ENCODE results near the gene GAB2.
"Not testable (repeated sequence)": the region's sequence is repeated elsewhere in the genome, so short reads cannot be mapped to it uniquely, and the experiment has no call there.

Gene GAB2

DNA sequence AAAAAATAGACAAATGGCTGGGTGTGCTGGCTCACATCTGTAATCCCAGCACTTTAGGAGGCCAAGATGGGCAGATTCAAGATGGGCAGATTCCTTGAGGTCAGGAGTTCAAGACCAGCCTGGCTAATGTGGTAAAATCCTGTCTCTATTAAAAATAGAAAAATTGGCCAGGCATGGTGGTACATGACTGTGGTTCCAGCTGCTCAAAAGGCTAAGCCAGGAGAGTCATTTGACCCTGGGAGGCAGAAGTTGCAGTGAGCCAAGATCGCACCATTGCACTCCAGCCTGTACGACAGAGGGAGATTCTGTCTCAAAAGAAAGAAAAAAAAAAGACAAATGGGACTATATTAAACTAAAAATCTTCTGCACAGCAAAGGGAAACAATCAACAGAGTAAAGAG, 173.5 kb downstream of the GAB2 start:
- in situ Hi-C loops (cut with MboI; ENCODE audit: low pct_unique_long_range_greater_than_20kb, low sequenced_read_pairs), result no loop called here
- DNase-seq, result no peak

DNA sequence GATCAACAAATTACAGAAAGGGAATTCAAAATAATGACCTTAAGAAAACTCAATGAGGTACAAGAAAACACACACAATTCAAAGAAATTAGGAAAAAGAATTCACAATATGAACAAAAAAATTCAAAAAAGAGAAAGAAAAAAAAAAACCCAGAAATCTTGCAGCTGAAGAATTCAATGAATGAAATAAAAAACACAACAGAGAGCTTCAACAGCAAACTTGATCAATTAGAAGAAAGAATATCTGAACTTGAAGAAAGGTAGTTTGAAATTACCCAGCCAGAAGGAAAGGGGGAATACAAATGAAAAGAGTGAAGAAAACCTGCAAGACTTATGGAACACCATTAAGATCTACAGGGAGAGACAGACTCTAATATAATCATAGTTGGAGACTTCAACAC, 176.1 kb downstream of the GAB2 start:
- in situ Hi-C loops (cut with MboI; ENCODE audit: low pct_unique_long_range_greater_than_20kb, low sequenced_read_pairs), result no loop called here

DNA sequence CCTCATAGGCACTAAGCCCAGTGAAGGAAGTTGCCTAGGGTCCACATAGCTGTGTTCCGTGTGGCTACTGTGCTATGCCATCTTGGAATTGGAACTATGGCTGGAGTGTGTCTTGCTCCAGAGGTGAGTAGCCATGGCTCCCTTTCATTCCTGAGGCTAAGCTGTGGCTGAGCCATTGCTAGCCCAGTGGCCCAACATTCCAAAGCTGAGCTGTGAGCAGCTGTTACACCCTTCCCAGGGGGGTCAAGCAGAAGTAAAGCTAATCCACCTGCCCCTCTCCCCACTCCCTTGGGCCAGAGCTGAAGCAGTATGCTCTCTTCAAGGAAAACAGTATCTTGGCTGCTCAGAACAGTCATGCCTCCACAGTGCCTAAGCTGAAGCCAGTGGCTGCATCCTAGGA, 177.8 kb downstream of the GAB2 start:
- in situ Hi-C loops (cut with MboI; ENCODE audit: low pct_unique_long_range_greater_than_20kb, low sequenced_read_pairs), result no loop called here
- DNase-seq, result no peak

More for the DNA sequence above, 176.1 kb downstream of the GAB2 start:
- no peak for DNase-seq

DNA sequence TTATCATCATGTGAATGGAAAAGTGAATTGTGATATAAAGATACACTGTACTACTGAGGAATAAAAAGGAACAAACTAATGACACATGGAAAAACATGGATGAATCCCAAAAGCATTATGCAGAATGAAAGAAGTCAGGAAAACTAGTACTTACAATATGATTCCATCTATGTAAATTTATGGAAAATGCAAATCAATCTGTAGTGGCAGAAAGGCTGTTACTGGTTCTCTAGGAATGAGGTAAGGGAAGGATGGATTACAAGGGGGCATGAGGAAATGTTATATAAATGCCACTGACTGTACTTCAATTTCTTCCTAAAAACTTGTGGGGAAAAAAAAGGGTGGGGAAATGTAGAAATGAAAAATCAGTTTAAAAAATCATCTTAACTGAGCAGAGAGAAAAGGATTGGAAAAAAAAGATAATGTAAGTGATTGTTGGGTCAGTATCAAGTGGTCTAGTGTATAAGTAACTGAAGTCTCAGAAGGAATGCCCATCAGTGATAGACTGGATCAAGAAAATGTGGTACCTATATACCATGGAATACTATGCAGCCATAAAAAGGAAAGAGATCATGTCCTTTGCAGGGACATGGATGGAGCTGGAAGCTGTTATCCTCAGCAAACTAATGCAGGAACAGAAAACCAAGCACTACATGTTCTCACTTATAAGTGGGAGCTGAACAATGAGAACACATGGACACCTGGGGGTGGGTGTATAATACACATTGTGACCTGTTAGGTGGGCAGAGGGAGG, 180.2 kb downstream of the GAB2 start:
- DNase-seq, result no peak
- in situ Hi-C loops (cut with MboI; ENCODE audit: low pct_unique_long_range_greater_than_20kb, low sequenced_read_pairs), result no loop called here

DNA sequence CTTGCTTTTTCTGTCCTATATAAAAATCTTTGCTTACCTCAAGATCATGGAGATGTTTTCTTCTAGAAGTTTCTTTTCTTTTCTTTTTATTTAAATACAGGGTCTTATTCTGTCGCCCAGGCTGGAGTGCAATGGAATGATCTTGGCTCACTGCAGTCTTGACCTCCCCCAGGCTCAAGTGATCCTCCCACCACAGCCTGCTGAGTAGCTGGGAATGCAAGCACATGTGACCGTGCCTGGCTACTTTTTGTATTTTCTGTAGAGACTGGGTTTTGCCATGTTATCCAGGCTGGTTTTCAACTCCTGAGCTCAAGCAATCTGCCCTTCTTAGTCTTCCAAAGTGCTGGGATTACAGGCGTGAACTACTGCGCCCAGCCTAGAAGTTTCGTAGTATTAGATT, 183.6 kb downstream of the GAB2 start:
- in situ Hi-C loops (cut with MboI; ENCODE audit: low pct_unique_long_range_greater_than_20kb, low sequenced_read_pairs), result no loop called here
- no peak for DNase-seq

DNA sequence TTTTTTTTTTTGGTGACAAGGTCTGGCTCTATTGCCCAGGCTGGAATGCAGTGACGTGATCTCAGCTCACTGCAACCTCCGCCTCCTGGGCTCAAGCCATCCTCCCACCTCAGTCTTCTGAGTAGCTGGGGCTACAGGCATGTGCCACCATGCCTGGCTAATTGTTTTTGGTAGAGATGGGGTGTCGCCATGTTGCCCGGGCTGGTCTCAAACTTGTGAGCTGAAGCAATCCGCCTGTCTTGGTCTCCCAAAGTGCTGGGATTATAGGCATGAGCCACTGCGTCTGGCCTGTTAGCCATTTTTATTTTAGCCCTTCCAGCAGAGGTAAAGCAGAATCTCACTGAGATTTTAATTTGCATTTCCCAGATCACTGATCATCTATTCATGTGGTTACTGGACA, 184.6 kb downstream of the GAB2 start:
- in situ Hi-C loops (cut with MboI; ENCODE audit: low pct_unique_long_range_greater_than_20kb, low sequenced_read_pairs); DNase-seq: not testable (repeated sequence)

DNA sequence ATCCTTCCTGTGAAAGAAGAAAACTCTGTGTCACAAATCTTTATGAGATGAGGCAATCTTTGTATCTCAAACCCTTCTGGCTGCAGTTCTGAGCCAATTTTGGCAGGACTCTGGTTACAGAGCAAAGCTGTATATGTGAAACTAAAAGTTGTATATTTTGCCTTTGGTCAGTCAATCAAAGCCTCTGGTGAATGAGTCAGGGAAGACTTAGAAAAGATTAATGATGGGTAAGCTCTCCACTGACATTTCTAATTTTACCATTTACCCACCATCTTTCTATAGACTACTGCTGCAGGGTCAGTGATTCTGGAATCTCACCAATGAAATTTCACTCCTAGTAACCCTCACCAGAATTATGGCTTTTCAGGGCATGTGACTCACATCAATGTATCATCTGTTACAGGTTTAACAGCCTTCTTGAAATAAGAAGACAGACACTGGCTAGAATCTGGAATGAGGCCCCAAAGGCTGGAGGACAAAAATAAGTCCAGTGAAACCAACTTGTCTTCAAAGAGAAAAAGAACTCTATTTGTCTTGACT, 185.6 kb downstream of the GAB2 start:
- DNase-seq, result no peak
- in situ Hi-C loops (cut with MboI; ENCODE audit: low pct_unique_long_range_greater_than_20kb, low sequenced_read_pairs), result no loop called here

DNA sequence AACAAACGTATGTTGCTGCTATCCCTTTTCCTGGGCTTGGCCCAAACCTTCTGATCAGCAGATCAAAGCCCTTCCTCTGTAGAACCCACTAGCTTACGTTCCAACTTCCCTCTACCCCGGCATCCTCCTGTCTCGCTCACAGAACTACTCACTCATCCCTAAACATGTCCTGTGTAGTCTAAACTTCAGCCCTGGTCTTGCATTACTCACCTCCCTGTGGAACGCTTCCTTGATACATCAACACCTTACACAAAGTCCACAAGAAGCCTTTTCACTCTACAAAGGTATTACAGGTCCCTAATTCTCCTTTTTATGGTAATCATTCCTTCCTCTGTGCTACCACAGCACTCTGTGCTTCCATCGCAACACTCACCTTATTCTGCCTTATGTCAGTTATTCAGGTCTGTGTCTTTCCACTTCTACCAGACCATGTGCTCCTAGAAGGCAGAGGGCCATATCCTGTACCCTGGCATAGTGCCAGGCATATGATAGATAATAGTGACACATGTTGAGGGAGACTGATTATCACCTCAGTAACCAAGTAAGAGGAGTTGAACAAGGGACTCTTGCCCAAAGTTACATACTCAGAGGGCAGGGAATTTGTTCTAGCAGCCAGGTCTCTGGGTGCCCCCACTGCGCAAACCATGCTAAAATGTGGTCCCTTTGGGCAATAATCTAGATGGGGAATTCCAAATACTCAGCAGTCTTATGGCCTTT, 187.3 kb downstream of the GAB2 start:
- DNase-seq, result no peak
- in situ Hi-C loops (cut with MboI; ENCODE audit: low pct_unique_long_range_greater_than_20kb, low sequenced_read_pairs), result no loop called here

DNA sequence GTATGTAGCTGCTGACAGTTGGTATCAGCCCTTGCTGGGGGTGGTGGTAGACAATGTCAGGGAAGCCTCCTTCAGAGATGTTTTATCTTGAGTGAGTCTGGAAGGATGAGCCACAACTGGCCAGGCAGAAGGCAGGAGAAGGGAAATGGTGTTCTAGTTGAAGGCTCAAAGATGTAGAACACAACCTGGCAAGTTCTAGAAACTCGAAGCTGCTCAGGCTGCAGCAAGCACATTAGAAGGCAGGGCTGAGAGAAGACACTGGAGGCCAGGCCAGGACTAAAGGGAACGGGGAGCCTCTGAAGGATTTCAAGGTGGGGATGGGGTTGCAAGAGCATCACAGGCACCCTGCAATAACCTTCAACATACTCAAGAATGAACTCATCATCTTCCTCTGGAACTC, 188.5 kb downstream of the GAB2 start:
- no peak for DNase-seq
- in situ Hi-C loops (cut with MboI; ENCODE audit: low pct_unique_long_range_greater_than_20kb, low sequenced_read_pairs), result loop anchor here (10.0 kb wide), 1 partner anchor 336 kb away; no protein-coding TSS in a partner anchor

DNA sequence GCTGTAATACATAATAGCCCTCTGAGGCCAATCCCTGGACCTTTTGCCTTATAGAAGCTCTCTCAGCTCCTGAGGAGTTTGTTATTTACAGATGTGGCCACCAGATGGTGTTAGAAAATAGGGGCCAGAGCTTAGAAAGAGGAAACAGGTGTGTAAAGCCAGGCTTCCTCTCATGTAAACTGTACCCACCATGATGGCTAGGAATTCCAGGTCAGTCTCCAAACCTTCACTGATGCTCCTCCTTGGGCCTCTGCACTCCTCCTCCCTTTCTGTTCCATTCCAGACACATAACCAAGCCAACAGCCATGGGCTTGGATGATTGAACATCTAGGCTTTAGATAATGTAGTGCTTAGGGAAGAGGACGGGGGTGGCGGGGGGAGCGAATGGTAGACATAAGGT, 189.2 kb downstream of the GAB2 start:
- in situ Hi-C loops (cut with MboI; ENCODE audit: low pct_unique_long_range_greater_than_20kb, low sequenced_read_pairs), result loop anchor here (10.0 kb wide), 1 partner anchor 336 kb away; no protein-coding TSS in a partner anchor
- peak; percentile 87 for DNase-seq

DNA sequence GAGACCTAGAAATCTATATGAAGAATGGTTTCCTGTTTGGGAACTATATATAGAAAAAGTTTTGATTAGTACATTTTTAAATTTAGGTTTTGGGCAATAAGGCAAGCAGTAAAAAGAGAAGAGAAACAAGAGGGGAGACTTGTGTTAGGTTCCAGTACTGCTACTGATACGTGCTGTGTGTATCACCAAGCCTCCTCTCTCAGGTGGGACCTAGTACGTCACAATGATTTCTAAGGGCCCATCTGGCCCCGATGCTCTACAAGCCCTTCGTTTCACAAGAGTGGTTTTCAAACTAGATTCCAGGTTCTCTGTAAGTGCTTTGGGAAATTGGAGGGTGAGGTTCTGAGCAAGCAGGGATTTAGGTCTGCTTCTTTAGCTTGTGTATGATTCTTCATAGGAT, 189.7 kb downstream of the GAB2 start:
- DNase-seq, result no peak
- in situ Hi-C loops (cut with MboI; ENCODE audit: low pct_unique_long_range_greater_than_20kb, low sequenced_read_pairs), result loop anchor here (10.0 kb wide), 1 partner anchor 337 kb away; no protein-coding TSS in a partner anchor

DNA sequence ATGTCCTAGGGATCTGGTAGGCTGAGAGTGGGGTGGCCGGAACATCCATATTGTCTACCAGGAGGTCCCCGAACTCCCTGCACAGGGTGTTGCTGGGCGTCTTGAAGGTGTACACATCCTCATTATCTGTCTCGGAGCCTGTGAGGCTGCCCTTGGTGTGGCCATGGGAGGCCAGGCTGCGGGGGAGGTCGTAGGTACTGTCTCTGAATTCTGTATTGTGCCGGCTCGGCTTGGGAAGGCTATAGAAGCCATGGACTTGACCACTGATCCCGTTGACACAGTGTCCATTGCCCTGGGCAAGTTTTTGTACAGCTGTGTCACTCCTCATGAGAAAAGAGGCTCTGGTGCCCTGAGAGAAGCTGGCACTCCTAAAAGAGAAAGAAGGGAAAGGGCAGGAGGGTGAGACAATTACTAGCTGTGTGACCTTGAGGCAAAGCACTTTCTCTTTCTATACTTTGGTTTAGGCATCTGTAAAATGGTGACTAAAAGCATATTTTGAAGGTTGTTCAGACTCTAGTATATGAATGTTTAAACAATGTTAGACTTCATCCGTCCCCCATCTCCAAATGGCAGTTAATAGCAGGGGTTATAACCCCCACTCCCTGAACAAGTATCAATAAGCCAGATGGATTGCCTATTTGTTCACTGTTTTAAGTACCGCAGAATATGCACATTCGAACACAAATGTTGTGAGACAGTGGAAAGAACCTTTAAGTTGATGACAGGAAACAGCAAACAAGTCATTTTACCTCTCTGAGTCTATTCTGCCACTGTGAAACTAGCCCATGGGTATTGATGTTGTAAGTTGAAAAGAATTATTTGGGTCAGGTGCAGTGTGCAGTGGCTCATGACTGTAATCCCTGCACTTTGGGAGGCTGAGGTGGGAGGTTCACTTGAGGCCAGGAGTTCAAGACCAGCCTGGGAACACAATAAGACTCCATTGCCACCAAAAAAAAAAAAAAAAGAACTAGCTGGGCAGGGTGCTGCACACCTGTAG, 190.6 kb downstream of the GAB2 start:
- in situ Hi-C loops (cut with MboI; ENCODE audit: low pct_unique_long_range_greater_than_20kb, low sequenced_read_pairs), result loop anchor here (10.0 kb wide), 1 partner anchor 338 kb away; no protein-coding TSS in a partner anchor
- DNase-seq, result no peak

DNA sequence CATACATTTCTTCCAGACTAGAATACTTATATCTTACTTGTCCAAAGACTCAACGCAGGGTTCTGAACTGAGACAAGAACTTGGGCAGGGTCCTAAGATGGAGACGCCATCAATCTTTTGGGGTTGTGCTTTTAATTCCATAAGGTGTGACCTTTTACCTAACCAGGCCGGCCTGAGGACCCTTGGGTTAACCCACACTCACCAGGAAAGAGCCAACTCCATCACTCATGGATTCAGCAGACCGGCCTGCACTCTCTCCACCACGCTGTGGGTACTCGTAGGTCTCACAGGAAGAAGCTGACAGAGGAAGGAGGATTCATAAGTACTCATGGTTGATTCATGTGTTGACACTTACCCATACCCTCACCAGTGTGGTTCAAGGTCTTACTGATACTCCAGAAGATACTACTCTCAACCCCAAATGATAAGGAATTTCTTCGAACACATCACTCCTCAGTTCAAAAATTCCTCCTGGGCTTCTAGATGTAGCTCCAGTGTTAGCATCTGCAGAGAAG, 192.7 kb downstream of the GAB2 start:
- in situ Hi-C loops (cut with MboI; ENCODE audit: low pct_unique_long_range_greater_than_20kb, low sequenced_read_pairs), result loop anchor here (10.0 kb wide), 1 partner anchor 340 kb away; no protein-coding TSS in a partner anchor
- no peak for DNase-seq

DNA sequence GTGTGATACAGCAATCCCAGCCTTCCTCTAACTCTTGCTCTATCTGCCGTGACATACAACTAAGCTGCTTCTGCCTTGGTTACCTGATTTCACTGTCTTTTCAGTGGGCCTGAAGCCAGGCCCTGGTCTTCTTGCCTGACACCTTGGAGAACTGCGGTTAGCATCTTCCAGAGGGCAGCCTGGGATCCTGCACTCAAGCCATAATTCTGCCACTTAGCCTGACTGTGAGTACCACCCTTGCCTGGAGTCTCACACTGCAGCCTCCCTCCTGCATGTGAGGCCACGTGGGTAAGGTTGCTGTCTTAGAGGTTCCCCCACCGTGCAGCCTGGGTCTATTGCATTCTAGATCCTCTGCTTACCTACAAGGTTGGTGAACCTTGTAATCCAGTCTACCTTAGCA, 193.1 kb downstream of the GAB2 start:
- in situ Hi-C loops (cut with MboI; ENCODE audit: low pct_unique_long_range_greater_than_20kb, low sequenced_read_pairs), result loop anchor here (10.0 kb wide), 1 partner anchor 340 kb away; no protein-coding TSS in a partner anchor

DNA sequence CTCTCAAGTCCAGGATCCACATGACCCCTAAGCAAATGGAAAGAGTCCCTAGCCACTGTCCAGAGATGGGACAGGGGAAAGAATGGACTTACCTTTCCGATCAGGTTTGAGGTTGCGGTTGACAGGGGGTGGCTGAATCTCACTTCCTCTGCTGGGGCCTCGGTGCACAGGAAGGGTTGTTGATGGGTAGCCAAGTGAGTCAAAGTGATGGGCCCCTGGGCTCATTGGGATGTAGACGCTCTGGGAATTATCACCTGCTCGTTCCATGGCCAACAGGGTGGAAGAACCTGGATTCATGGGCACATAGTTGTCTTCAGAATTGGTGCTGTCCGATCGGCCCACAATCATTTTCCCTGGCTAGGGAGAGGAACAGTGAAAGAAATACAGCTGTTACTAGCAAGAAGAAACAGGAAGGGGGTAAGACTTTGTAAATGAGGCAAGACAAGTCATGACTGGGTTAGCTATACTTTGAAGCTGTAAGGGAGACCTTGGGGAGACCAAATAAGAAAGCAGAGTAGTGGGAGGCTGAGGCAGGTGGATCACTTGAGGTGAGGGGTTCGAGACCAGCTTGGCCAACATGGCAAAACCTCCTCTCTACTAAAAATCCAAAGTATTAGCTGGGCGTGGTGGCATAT, 194.2 kb downstream of the GAB2 start:
- DNase-seq, result no peak
- in situ Hi-C loops (cut with MboI; ENCODE audit: low pct_unique_long_range_greater_than_20kb, low sequenced_read_pairs), result loop anchor here (10.0 kb wide), 1 partner anchor 341 kb away; no protein-coding TSS in a partner anchor

More for the DNA sequence above, 193.1 kb downstream of the GAB2 start:
- no peak for DNase-seq

DNA sequence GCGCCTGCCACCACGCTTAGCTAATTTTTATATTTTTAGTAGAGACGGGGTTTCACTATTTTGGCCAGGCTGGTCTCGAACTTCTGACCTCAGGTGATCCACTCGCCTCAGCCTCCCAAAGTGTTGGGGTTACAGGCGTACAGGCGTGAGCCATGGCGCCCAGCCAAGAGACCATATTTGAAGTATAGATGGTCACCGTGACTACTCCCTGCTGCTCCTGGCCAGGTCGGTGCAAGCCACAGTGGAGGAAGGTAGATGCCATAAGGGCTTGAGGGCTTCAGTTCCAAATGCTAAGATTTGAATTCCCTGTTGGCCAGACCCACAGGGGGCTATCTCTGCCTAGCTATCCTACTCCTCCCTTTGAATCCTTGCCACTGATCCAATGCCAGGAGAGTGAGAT, 194.9 kb downstream of the GAB2 start:
- DNase-seq, result not testable (repeated sequence)
- in situ Hi-C loops (cut with MboI; ENCODE audit: low pct_unique_long_range_greater_than_20kb, low sequenced_read_pairs), result loop anchor here (10.0 kb wide), 1 partner anchor 342 kb away; no protein-coding TSS in a partner anchor

DNA sequence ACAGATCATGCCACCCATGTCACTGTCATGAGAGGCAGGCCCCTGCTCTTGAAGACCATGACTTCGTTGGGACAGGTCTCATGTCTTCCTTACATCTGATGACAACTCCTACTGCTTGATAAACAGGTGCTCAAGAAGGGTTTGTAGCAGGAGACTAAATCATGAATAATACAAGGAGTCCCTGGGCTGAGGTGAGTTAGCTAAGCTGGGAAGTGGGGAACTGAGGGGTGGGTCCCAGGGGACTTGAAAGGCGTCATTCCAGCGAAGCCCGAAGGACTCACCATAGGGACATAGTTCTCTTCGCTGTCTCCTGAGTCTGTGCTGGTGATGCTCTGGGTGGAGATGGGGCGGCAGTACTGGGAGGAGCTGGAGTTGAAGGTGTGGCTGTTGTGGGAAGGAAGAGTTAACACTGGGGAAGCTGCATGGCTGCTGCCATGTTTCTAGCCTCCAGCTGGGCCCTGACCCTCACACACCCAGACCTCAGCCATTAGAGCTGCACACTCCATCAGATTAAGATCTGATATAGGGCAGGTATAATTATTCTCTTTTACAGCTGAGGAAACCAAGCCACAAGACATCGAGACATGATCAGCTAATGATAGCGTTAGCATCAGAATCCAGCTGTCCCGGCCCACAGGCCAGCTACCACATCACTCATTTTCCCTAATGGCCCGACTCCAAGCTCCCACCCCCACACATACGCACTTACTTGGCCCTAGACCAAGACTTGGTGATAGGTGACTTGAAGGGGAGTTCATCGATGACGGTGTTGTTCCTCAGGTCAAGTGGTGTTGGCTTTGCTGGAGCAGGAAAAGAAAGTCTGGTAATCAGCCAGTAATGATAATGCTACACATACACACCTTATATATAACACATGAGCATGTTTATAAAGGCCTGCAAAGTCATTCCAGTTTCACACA, 196.0 kb downstream of the GAB2 start:
- no peak for DNase-seq
- in situ Hi-C loops (cut with MboI; ENCODE audit: low pct_unique_long_range_greater_than_20kb, low sequenced_read_pairs), result loop anchor here (10.0 kb wide), 1 partner anchor 343 kb away; no protein-coding TSS in a partner anchor

Measured in KBM-7 (cell line).